ENCODE data around the gene LTBP2. TPM values are rescaled to one million over a fixed set of nuclear protein-coding genes. Genes with fewer than 3 reads are reported as not detected.
A peak's percentile ranks its signal among the peaks of the same experiment; 100 is the strongest.

Gene LTBP2
- total and polyA plus RNA-seq, 2 of the 8 experiments (the other 6 are each of a cell fraction or from before 2014, with no cell fraction given): 0.48 to 0.89 TPM

DNA sequence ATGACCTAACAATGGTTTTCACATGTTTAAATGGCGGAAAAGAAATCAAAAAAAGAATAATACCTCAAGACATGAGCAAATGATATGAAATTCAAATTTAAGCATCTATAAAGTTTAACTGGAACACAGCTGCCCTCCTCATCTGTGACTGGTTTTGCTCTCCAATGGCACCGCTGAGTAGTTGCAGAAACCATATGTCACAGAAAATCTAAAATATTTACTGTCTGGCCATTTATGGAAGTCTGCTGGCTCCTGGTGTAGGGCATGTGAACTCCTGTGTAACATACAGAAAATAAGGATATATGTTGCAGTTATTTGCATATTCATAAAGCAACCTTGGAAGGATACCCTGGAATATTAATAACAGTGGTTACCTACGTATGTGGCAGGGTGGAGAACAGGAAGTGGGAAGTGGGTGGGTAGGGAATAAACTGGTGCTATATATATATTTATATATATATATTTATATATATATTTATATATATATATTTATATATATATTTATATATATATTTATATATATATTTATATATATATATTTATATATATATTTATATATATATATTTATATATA, 48.4 kb downstream of the LTBP2 start:
- Histone ChIP-seq H2BK15ac (ENCODE audit: low read length) (no peak overlapping the region), H3K9me3 (ENCODE audit: insufficient read depth in 2 of 2, low read depth in 1 of 2, low read length in 1 of 2) (no peaks in the 10 kb centered on the region), H3K79me1 (ENCODE audit: low read depth, low read length) (no peaks in the 10 kb centered on the region), H2AK5ac (ENCODE audit: low read depth, low read length) (no peak overlapping the region), H4K91ac (replicated peaks; ENCODE audit: insufficient read length, low read length) (no peak overlapping the region), H3K18ac (ENCODE audit: extremely low read depth, low read length) (no peak overlapping the region), H2BK12ac (ENCODE audit: low read depth, low read length) (no peak overlapping the region), H3K4me2 (ENCODE audit: insufficient read depth in 1 of 2, low read depth in 2 of 2, low read length in 2 of 2) (no peak overlapping the region), H4K8ac (ENCODE audit: extremely low read depth, insufficient read depth, low read length) (no peak overlapping the region), H3K23me2 (ENCODE audit: low read depth, low read length) (no peaks in the 10 kb centered on the region; the same call in 1 of the 2 replicates), H3K9ac (replicated peaks in 1 of 4; ENCODE audit: extremely low read depth in 1 of 4, low read depth in 3 of 4, low read length in 3 of 4) (no peak overlapping the region), H2BK5ac (ENCODE audit: low read depth, low read length) (no peak overlapping the region), H3K36me3 (ENCODE audit: control insufficient read depth in 2 of 4, insufficient read depth in 4 of 4, low read length in 3 of 4) (no peaks in the 10 kb centered on the region), H4K5ac (ENCODE audit: insufficient read length, low read depth, low read length) (no peak overlapping the region), H2AFZ (ENCODE audit: low read length) (peak overlapping the region; percentile 99; the same call in 1 of the 2 replicates), H3K4ac (replicated peaks; ENCODE audit: insufficient read length, low read depth, low read length) (no peak overlapping the region), H2BK20ac (ENCODE audit: low read length) (no peak overlapping the region), H3K14ac (ENCODE audit: insufficient read length) (no peak overlapping the region), H3K4me1 (replicated peaks in 1 of 4; ENCODE audit: control insufficient read depth in 3 of 4, insufficient read depth in 4 of 4, low read length in 3 of 4) (peaks cover 0 to 5% (median 1%) of the 10 kb centered on the region in 4 experiments; a peak in 4 of 7 replicates), H2BK120ac (replicated peaks; ENCODE audit: low read depth, low read length) (no peak overlapping the region), H3K56ac (replicated peaks; ENCODE audit: insufficient read length, low read depth, low read length) (no peak overlapping the region), H3K27me3 (replicated peaks in 1 of 4; ENCODE audit: control insufficient read depth in 3 of 4, extremely low read depth in 1 of 4, insufficient read depth in 3 of 4, low read length in 3 of 4) (no peaks in the 10 kb centered on the region), H3K4me3 (ENCODE audit: extremely low read depth in 1 of 4, insufficient read depth in 2 of 4, low read depth in 3 of 4, low read length in 4 of 4) (no peak overlapping the region), H4K20me1 (replicated peaks in 1 of 2; ENCODE audit: control insufficient read depth in 1 of 2, insufficient read depth in 2 of 2, low read length in 2 of 2) (no peaks in the 10 kb centered on the region), H3K23ac (ENCODE audit: insufficient read length) (no peak overlapping the region), H3K27ac (ENCODE audit: low read depth, low read length) (no peak overlapping the region), H3K79me2 (ENCODE audit: control insufficient read depth in 1 of 2, insufficient read depth in 2 of 2, low read length in 2 of 2) (no peaks in the 10 kb centered on the region)
- CTCF ChIA-PET (ENCODE audit: partially characterized antibody): interaction anchor here (0.6 to 6.0 kb wide), 6 partner anchors 10 to 242 kb away, joined by 3 to 39 read pairs (median 4); partner anchors contain the start of gene LTBP2
- 88% methylated on average over 3 of the region's 3 CpGs; no CpG with 5 or more reads in 1 of the 2 experiments for WGBS, 2 experiments (ENCODE audit: extremely low coverage in 1 of 2, insufficient coverage in 1 of 2, insufficient read length in 1 of 2, insufficient replicate concordance in 2 of 2, low coverage in 1 of 2, low lambda C conversion rate in 2 of 2, missing lambda C conversion rate in 1 of 2)
- DNase-seq (ENCODE audit: low read depth in 1 of 2, low spot score in 2 of 2): no peak
- TF ChIP-seq RAD21 (IDR thresholded peaks at IDR 0.05 in 1 of 2, conservative IDR thresholded peaks at IDR 0.05 in 1 of 2; ENCODE audit: low read depth in 2 of 2, low read length in 2 of 2) (no peak), ASH2L (IDR thresholded peaks at IDR 0.05; ENCODE audit: low read length) (no peak)
- POLR2A ChIA-PET (ENCODE audit: partially characterized antibody): interaction anchor here (1.0 kb wide), 1 partner anchor 13 kb away, joined by 3 read pairs; no protein-coding TSS in a partner anchor
- no peak for FAIRE-seq

All from H1 (cell line).